ENCODE results near the gene PAX6. TPM values are rescaled to one million over a fixed set of nuclear protein-coding genes. Genes with fewer than 3 reads are reported as not detected.
"Not testable (repeated sequence)": the region's sequence is repeated elsewhere in the genome, so short reads cannot be mapped to it uniquely, and the experiment has no call there.

The PAX6 gene
- total and polyA plus RNA-seq, 7 donors: 0.34 to 0.46 TPM; not detected in 5

DNA sequence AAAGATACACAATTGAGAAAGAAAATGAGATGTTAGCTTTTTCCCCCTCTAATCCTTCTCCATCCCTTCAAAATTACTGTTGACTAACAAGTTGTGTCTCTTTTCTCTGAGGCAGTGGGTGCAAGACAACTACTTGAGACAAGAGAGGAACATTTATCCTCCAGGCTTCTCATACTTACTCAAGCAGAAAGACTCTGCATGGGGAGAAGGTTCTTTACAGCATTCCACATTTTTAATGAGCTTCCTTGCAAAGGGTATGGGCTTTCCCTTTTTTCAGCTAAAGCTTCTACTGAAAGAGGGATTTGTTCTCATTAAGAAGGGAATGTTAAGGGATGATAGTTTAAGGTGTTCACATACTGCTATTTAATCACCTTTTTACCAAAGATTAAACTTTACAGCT is 47.8 kb downstream of the PAX6 start:
- H3K27ac ChIP-seq: no peak overlapping the region
- H3K4me1 ChIP-seq: no peaks in the 10 kb centered on the region
- H3K36me3 ChIP-seq: no peaks in the 10 kb centered on the region
- H3K27me3 ChIP-seq: no peaks in the 10 kb centered on the region
- no peak for DNase-seq
- intact Hi-C loops (cut with DNase I): no loop called here
- no peaks in the 10 kb centered on the region for H3K9me3 ChIP-seq
- H3K4me3 ChIP-seq: no peak overlapping the region
- TF ChIP-seq EP300 (IDR thresholded peaks at IDR 0.05): no peak
- TF ChIP-seq, protein P1, sequence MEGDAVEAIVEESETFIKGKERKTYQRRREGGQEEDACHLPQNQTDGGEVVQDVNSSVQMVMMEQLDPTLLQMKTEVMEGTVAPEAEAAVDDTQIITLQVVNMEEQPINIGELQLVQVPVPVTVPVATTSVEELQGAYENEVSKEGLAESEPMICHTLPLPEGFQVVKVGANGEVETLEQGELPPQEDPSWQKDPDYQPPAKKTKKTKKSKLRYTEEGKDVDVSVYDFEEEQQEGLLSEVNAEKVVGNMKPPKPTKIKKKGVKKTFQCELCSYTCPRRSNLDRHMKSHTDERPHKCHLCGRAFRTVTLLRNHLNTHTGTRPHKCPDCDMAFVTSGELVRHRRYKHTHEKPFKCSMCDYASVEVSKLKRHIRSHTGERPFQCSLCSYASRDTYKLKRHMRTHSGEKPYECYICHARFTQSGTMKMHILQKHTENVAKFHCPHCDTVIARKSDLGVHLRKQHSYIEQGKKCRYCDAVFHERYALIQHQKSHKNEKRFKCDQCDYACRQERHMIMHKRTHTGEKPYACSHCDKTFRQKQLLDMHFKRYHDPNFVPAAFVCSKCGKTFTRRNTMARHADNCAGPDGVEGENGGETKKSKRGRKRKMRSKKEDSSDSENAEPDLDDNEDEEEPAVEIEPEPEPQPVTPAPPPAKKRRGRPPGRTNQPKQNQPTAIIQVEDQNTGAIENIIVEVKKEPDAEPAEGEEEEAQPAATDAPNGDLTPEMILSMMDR (IDR thresholded peaks at IDR 0.05): no peak

- Histone ChIP-seq H3K36me3 (no peaks in the 10 kb centered on the region), H3K9me3 (no peaks in the 10 kb centered on the region), H3K27me3 (no peaks in the 10 kb centered on the region), H3K4me3 (no peak overlapping the region), H3K27ac (no peak overlapping the region), H3K4me1 (peaks cover 0 to 11% (median 5%) of the 10 kb centered on the region in 4 donors)
- no peak for DNase-seq
- intact Hi-C loops (cut with DNase I): no loop called here
- TF ChIP-seq, protein P1 (IDR thresholded peaks at IDR 0.05): no peak
- no peak for TF ChIP-seq POLR2A (IDR thresholded peaks at IDR 0.05)
- TF ChIP-seq EP300 (IDR thresholded peaks at IDR 0.05): no peak
- no peak for TF ChIP-seq POLR2AphosphoS5 (IDR thresholded peaks at IDR 0.05)
- 94 to 96% methylated on average over 1 of the region's 1 CpG for WGBS, 2 donors
Observed at GRCh38 chr11:31761636-31762035, 49.5 kb downstream of the PAX6 start.

- H3K27me3 ChIP-seq: no peaks in the 10 kb centered on the region
- H3K4me3 ChIP-seq: no peak overlapping the region
- DNase-seq: no peak
- intact Hi-C loops (cut with DNase I): no loop called here
- no peak overlapping the region for H3K27ac ChIP-seq
- H3K9me3 ChIP-seq: no peaks in the 10 kb centered on the region
- WGBS, 2 donors: 63 to 64% methylated on average over 3 of the region's 3 CpGs
- H3K36me3 ChIP-seq: no peaks in the 10 kb centered on the region
- TF ChIP-seq POLR2AphosphoS5 (IDR thresholded peaks at IDR 0.05) (no peak), EP300 (IDR thresholded peaks at IDR 0.05) (no peak), POLR2A (IDR thresholded peaks at IDR 0.05) (no peak)
- TF ChIP-seq, protein P1 (IDR thresholded peaks at IDR 0.05): no peak
- H3K4me1 ChIP-seq: peaks cover 0 to 11% (median 5%) of the 10 kb centered on the region in 4 donors
Observed at GRCh38 chr11:31757260-31757835, 53.8 kb downstream of the PAX6 start.

DNA sequence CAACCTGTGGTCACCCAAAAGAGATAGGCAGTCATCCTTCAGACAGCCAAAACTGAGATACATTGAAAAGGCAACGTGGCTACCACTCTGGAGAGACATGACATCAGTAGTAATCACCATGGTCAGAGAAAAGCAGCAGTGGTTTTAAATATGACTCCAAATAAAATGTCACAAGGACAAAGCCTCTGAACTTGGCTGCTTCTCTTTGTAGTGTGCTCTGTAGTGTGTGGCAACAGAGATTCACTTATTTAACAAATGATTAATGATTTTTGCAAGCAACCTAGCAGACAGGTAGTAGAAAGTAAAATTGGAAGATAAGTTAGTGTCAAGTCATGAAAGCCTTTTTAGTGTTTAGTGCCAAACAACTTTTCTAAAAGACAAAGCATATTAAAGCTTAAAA is 63.5 kb downstream of the PAX6 start:
- TF ChIP-seq EP300 (IDR thresholded peaks at IDR 0.05) (no peak), POLR2A (IDR thresholded peaks at IDR 0.05) (no peak), POLR2AphosphoS5 (IDR thresholded peaks at IDR 0.05) (no peak)
- TF ChIP-seq, protein P1 (IDR thresholded peaks at IDR 0.05): no peak
- H3K36me3 ChIP-seq: no peaks in the 10 kb centered on the region
- WGBS, 2 donors: 59 to 72% methylated on average over 1 of the region's 1 CpG
- no peaks in the 10 kb centered on the region for H3K9me3 ChIP-seq
- no peak overlapping the region for H3K4me3 ChIP-seq
- H3K27me3 ChIP-seq: no peaks in the 10 kb centered on the region
- DNase-seq: no peak
- intact Hi-C loops (cut with DNase I): no loop called here
- H3K4me1 ChIP-seq: no peaks in the 10 kb centered on the region
- no peak overlapping the region for H3K27ac ChIP-seq

- DNase-seq; H3K27ac ChIP-seq; H3K4me3 ChIP-seq; H3K9me3 ChIP-seq; intact Hi-C loops (cut with DNase I); H3K36me3 ChIP-seq; H3K27me3 ChIP-seq; H3K4me1 ChIP-seq: not testable (repeated sequence)
- WGBS, 2 donors: 92 to 96% methylated on average over 26 of the region's 26 CpGs
Observed at GRCh38 chr11:31740731-31741368, 70.3 kb downstream of the PAX6 start.

All from sigmoid colon (tissue), 7 donors.